Epithelial cell of proximal tubule (primary cell): ENCODE data around the gene FHIT. TPM values are rescaled to one million over a fixed set of nuclear protein-coding genes. Genes with fewer than 3 reads are reported as not detected.

ENCODE experiments used
- DNase-seq: peaks from one replicate; pipeline ENCODE4 v3.0.0-alpha.2; 2011; ENCODE audit warnings: low read depth
- H3K4me3 ChIP-seq: 2 replicates; pipeline ENCODE4 v1.5.1; 2011; ENCODE audit warnings: low read depth, mild to moderate bottlenecking, low read length
- total RNA-seq: library from RNA; depleted of rRNA; stranded (reverse); fragments of >200 nt; gene quantifications from 2 replicates; pipeline ENCODE4 v1.2.3, GENCODE V29; 2015
- TF ChIP-seq, protein P1 (sequence below): conservative IDR thresholded peaks from 2 replicates; pipeline ENCODE4 v1.5.1; 2012; ENCODE audit warnings: low read depth, mild to moderate bottlenecking, low read length

The FHIT gene
- total RNA-seq, 1 donor from 2014 or later, result 3.7 TPM

DNA sequence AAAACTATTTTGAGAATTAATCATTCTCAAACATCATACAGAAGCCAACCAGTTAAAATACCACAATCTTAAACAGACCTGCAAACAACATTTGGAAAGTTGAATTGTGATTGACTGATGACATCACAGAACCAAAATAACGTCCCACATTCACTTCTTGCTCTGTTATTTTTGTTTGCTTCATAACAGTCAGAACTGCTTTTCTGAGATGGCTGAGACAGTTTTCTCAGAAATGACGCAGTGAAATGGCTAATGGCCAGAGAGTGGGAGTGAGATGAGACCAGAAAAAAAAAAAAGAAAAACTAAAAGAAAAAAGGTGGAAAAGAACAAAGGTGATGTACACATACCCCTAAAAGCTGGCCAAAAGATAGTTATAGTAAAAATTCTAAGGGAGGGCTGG, 1061.2 kb downstream of the FHIT start:
- TF ChIP-seq, protein P1, sequence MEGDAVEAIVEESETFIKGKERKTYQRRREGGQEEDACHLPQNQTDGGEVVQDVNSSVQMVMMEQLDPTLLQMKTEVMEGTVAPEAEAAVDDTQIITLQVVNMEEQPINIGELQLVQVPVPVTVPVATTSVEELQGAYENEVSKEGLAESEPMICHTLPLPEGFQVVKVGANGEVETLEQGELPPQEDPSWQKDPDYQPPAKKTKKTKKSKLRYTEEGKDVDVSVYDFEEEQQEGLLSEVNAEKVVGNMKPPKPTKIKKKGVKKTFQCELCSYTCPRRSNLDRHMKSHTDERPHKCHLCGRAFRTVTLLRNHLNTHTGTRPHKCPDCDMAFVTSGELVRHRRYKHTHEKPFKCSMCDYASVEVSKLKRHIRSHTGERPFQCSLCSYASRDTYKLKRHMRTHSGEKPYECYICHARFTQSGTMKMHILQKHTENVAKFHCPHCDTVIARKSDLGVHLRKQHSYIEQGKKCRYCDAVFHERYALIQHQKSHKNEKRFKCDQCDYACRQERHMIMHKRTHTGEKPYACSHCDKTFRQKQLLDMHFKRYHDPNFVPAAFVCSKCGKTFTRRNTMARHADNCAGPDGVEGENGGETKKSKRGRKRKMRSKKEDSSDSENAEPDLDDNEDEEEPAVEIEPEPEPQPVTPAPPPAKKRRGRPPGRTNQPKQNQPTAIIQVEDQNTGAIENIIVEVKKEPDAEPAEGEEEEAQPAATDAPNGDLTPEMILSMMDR, result no peak
- DNase-seq, result no peak

DNA sequence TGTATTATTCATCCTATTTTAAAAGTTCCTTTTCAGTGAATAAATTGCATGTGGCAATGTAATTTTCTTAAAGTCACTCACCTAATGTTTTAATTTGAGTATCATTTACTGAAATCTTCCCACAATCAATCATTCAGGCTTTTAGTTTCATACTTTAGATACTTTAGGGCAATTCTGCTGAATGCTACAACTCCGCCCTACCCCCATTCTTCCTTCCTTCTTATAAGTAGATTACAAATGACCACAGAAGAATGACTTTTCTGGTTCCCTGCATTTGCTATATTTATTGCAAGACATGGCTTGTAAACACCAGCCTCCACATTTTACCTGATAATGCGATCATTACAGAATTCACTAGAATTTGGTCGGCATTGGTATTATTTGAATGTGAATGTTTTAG, 1061.9 kb downstream of the FHIT start:
- no peak for DNase-seq
- TF ChIP-seq, protein P1, result no peak
- H3K4me3 ChIP-seq, result no peak overlapping the region

More for the DNA sequence above, 1061.2 kb downstream of the FHIT start:
- no peak overlapping the region for H3K4me3 ChIP-seq

DNA sequence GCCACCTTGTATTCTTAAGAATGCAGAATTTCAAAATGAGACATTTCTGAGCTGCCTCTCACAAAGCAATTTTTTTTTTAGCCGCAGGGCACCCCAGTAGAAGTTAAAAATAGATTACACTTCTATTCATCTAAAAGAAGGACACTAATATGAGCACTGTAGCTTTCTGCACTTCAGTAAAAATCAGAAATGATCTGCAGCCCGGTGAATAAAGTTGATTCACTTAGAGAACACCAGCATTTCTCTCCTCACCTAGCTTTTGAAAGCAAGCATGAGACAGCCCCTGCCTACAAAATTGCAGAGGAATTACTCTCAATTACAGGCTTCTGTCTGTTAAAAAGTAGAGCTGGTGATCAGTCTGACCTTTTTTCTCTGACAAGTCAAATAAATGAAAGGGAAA, 1062.4 kb downstream of the FHIT start:
- no peak overlapping the region for H3K4me3 ChIP-seq
- DNase-seq, result no peak
- TF ChIP-seq, protein P1, result no peak

DNA sequence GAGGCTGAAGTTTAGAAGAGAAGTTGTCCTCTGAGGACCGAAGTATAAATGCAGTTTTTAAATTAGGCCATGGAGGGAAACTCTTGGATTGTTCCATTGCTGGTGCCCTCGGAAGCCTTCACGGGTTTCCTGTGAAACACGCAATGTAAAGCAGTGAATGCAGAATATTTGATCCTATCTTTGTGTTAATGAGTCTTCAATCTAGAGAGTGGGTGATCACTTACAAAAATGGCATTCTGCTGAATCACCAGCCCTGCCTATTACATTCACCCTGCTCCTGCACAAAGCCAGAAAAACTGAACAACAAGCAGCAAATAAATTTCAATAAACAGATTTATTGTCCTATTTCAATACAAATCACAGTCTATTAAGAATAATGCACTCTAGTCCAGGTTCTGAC, 1063.9 kb downstream of the FHIT start:
- TF ChIP-seq, protein P1, result no peak
- H3K4me3 ChIP-seq, result no peak overlapping the region
- no peak for DNase-seq

DNA sequence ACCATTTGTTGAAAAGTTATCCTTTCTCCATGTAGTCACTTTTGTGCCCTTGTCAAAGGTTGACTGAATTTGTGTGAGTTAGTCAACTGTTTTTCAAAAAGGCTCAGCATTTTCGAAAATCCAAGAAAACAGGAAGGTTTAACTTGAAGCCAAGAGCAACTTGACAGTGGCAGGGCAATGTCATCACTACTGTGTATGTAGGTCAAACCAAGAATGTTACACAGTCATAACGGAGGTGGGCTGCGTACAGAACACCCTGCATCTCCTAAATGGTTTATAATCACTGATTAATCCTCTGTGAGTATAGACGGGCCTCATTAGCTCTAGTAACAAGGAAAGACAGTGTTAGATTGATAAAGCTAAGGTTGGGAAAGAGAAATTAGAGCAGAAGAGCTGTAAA, 1064.9 kb downstream of the FHIT start:
- H3K4me3 ChIP-seq, result no peak overlapping the region
- TF ChIP-seq, protein P1, result no peak
- no peak for DNase-seq

DNA sequence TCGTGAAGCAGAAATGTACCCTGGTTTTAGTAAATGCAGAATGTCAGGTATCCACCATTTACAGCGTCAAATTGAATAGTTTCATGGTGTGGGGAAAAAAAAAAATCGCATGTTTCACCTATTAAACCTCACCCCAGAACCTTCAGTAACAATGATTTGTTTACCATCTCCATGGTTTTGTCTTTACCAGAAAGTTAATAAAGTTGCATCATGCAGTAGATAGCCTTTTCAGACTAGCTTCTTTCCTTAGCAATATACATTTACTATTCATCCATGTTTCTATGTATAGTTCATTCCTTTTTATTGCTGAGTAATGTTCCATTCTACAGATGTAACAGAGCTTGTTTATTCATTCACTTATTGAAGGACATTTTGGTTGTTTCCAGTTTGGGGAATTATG, 1066.1 kb downstream of the FHIT start:
- DNase-seq, result no peak
- no peak overlapping the region for H3K4me3 ChIP-seq
- TF ChIP-seq, protein P1, result no peak

DNA sequence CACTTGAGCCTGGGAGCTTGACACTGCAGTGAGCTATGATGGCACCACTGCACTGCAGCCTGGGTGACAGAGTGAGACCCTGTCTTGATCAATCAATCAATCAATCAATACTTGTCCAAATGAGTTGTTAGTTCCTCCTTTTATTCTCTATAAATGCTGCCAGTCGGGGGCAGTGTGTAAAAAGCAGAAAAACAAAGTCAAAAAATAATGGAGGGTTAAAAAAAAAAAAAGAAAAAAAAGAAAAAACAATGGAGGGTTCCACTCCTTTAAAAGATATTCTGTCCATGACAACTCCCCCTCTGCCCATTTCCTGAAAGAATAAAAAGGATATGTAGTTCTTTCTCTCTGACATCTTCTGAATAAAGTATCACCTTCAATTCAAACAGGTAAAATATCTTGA, 1068.6 kb downstream of the FHIT start:
- H3K4me3 ChIP-seq, result no peak overlapping the region
- no peak for DNase-seq
- TF ChIP-seq, protein P1, result no peak
